Stimulated activated naive CD4-positive, alpha-beta T cell treated with Interleukin-2 at 50 U/mL for 16 hours (primary cell): Measurements from ENCODE around the gene MEAK7.
"Not testable (repeated sequence)": the region's sequence is repeated elsewhere in the genome, so short reads cannot be mapped to it uniquely, and the experiment has no call there.

Experiments
- DNase-seq: peaks from one replicate; lab custom pipeline; 2025; lab: John Stamatoyannopoulos, UW

MEAK7 gene

DNA sequence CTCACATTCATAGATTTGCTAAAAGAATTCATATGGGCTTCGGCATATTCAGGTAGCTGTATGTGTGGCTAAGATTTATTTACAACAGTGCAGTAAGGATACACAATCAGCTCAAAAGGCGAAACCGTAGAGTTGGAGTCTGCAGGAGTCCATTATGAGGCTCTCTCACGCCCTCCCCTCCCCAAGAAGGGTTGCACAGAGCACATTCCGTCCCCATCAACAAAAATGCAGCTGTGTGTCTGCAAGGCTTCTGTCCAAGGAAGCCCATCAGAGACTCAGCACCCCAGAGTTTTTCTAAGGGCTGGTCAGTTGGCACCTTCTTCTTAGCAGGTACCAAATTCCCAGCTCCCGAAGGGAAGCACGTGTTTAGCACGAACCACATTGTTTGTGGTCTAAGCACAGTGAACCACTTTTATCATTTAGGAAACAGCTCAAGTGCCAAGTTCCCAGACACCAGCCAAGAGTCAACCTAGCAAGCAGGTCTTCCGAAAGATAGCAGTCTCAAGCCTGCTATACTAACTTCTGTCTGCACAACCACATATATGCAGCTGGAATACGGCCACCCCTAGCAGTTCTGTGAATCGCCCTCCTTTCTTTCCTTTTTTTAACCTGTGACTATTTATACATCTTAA, 28.5 kb upstream of the MEAK7 start:
- no peak for DNase-seq

DNA sequence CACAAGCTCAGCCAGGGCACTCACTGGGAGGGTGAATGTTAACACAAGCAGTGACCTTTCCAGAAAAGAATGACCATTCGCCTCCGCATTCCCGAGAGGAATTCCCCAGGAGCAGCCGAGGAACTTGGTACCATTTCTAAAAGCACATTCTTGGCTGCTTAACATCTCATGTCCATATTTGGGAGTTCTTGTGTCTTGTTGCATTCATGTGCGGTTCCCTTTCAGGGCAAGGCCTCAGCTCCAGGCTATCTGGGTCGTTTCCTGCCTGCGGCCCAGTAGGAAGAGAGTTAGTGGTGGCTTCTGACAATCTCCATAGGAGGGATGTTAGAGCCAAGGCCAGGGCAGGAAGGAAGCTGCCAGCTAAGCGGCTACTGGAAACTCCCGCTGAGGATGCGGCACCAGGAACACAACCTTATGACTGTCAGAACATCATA, 27.8 kb upstream of the MEAK7 start:
- DNase-seq = no peak

DNA sequence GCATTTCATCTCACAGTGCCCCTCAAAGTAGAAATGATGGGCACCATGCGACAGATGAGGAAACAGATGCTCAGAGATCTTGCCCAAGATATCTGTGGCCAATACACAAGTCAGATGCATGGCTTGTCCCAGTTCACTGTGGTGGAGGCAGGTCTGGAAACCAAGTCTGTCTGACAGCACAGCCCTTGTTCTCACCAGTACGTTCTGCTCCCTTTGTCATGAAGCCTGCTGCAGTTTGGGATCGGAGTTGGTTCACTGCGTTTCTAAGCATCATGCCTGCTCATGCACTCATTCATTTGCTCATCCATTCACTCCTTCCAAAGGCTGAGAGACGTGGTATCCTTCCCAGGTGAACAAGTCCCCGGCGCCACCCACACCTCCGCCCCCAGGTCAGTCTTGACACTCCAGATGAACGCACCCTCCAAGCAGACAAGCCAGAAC, 27.2 kb upstream of the MEAK7 start:
- DNase-seq = no peak

DNA sequence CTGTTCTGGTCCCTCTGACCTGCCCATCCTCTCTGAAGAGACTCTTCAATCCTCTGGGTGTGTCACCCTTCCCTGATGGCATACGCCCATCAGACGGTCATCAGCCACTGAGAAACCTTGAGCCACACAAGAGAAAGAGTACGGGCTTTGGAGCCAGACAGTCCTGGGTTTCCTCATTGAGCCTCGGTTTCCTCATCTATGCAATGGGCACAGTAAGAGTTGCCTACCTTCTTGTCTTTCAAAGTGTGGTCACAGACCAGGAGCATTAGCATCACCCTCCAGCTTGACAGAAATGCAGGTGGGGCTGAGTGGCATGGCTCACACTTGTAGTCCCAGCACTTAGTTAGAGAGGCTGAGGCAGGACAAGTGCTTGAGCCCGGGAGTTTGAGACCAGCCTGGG, 26.1 kb upstream of the MEAK7 start:
- no peak for DNase-seq

DNA sequence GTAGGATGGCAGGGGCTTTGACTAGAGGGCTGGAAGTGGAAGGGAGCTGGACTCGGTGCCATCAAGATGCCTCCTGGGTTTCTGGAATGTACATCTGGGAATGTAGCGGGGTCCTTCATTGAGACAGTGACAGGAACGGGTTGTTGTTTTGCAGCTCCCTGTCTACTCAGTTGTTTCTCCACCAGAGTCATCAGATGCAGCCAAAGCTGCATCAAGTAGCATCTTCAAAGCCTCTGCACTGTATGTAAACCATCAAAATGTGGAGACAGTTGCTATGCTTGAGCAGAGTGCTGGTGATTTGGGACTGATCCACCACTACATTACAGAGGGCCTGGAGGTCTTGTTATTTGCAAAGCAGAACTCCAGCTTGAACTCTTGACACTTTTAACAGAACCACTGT, 25.1 kb upstream of the MEAK7 start:
- DNase-seq = no peak

DNA sequence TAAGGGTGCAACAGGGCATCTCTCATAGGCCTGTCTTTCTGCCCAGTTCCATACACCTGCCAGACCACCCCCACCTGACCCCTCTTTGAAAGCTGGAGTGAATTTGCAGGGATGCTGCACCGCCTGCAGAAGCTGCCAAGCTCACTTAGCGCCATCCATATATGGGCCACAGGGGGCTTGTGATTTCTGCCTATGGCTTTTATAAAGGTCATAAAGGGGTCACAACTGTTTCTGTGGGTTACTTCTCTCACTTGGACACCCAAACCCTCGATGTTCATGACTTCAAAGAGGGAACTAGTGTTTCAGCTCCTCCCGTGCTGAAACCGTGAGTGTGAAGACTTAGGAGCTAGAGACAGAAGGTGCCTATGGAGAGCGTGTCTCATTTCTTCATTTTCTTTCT, 23.9 kb upstream of the MEAK7 start:
- no peak for DNase-seq

DNA sequence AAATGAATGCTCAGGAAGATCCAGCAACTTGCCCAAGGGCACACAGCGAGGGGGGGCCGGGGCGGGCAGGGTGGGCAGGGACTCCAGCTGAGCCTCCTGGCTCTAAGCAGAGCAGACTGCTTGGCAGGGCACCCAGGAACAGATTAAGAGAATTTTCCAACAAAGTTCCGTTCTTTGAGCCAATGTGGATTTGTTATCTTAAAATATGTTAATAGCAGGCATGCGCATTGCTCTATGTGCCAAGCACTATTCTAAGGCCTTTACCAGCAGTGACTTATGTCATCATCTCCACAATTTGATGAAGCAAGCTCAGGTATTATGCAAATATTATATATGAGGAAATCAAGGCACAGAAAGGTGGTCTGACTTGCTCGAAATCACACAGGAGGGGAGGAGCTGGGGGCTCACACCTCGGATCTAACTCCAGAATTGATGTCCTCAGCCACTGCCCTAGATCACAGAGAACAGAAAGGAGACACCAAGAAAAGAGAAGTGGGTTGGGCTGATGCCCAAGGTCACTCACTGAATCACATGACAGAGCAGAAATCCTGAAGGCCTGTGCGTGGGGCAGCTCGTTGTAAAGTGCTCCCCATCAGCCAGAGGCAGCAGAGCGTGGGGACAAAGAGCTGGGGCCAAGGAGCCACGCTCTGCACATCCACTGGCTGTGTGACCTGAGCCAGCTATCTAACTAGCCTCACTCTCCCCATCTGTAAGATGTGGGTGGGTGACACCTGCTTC, 23.2 kb upstream of the MEAK7 start:
- DNase-seq = no peak

DNA sequence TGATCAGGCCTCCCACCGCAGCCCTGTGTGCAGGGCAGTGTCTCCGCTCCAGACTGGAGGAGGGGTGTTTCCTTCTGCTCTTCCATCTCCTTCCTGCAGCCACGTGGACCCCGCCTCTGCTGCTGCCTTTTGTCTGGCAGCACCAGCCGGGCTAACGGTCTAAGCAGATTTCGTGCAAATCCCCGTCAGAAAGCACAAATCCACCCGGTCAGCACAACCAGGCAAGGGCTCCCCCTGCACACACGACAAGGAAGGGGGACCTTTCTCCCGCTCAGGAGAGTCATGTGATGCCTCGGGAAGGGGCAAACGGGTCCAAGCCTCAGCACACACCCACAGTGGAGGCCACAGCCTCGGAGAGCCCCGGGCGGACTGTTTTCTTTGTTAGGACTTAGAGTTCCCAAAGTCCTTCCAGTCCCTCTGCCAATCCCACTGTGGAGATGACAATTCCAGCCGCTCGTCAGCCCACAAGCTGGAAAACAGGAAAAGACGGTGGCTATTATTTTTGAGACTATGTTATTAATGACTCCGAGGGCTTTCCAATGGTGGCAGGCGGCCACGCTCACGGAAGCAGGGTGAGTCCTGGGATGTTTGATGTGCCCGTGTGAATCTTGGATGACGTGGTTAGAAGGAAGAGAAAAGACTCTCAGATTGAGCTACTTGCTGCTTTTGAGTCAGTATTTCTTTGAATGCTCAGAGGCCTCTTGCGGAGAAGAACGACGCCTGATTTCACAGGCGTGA, 22.5 kb upstream of the MEAK7 start:
- DNase-seq = no peak

DNA sequence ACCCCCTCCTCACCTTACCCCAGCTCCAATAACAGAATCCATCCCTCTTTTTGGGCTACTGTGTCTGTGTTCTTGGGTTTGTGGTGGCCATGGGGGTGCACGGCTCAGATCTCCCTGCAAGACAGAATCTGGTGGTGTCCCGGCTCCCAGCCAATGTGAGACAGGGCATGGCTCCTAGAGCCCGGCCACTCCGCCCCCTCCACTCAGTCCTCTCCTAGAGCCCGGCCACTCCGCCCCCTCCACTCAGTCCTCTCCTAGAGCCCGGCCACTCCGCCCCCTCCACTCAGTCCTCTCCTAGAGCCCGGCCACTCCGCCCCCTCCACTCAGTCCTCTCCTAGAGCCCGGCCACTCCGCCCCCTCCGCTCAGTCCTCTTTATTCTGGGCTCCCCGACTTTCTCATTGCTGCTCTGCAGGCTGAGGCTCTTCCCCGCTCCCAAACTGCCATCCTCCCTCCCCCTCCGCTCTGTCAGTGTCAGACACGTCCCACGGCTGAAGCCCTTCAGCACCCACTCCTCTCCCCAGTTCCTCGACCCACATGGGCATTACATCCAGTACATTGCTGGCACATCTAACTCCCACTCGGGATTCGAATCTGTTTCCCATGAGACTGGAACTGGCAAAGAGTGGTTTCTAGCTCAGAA, 20.6 kb upstream of the MEAK7 start:
- DNase-seq = not testable (repeated sequence)

DNA sequence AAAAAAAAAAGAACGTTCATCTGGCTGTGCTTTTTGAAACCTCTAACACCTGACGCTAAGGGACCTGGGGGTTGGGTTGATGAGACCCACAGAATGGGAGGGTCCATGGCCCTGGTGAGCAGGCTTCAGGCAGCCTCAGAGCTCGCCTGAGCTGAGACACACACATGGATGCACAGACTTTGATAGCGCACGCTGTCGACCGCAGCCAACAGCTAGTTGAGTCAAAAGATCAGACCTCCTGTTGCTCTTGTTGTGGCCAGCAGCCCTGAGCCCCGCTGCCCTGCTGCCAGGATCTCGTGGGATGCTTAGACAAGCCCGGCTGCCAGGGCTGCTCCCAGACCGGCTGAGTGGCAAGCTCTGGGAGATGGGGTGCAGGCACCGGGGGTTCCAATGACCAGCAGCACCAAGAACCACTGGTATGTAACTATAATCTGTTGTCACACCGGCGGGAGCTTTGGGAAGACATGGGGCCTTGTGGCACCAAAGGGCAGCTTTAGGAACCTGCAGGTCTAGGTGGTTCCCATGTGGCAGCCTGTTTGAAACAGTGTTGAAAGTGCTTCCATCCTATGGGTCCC, 20.0 kb upstream of the MEAK7 start:
- no peak for DNase-seq

DNA sequence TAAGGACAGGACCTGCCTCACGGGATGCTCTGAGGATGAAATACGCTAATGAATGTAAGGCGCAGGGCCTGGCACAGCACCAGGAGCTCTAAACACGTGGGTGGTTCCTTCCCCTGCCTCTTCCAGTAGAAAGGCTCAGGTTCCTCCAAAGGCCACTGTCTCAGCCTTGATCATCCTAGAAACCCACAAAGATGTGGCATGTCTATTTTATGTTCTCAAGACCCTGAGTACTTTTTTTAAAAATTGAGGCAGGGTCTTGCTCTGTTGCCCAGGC, 17.0 kb upstream of the MEAK7 start:
- DNase-seq = no peak

DNA sequence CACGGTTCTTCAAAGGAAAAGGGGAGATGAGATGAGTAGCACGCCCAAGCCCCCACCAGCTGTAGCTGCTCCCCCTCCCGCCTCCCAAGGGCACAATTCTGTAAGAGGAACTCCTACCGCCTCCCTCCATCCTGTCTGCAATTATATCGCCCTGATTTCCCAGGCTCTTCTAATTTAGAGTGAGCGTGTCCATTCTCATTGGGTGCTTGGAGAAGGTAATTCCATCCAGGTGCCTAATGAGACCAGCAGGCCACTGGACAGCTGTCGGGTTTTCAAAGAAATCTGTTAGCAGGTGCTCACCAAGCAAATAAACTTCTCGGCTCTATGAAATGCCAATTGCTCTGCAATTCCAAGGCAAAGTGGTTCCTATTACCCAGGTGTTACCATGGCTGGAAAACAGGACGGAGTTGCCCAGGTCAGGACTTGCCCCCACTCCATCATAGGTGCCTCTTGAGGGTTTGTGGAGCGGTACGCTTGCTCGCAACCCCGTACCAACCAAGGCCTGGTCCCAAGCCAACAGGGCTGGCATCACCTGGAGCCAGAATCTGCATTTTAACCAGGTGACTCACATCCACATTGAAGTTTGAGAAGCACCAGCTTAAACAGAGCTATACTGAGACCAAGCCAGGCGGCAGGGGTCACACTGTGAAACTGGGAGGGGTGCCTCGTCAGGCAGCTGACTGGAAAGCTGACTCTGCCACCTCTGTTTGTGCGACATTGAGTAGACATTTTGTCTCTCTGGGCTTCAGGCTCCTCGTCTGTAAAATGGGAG, 16.5 kb upstream of the MEAK7 start:
- no peak for DNase-seq

DNA sequence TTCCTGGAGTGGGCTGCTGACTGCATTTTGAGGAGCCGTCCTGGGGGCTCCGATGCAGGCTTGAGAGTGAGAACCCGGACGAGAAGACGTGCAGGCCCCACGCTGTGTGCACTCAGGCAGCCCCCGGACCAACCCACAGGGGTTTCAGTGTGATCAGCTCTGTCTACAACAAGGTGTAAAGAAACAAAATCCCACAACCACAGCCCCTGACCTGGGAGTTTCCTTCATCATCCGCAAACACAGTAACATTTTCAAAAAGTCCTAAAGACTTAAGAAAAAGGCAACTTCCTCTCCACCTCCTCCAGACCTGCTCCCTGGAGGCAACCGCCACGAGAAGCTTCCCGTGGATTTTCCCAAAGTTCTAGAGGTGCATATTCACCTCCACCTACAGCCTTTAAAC, 15.4 kb upstream of the MEAK7 start:
- DNase-seq = no peak

DNA sequence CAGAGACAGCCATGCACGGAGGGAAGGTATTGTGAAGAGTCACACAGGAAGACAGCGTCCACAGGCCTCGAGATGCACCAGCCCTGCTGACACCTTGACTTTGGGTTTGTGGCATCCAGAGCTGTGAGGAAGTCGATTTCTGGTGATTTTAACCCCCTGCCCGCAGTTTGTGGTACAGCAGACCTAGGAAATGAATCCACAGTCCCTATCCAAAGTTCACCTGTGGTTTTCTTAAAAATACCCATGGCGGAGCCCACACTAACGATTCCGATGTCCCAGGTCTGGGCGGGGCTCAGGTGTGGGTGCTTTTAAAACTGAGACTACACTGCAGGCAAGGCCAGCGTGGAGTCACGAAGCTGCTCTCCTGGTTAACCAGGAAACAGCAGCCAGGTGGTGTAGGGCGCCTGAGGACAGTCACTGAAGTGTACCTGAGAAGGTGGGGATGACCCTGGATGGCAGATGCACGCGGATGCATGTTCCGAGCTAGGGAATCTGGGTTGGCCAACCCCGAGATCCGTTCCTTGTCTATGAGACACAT, 14.4 kb upstream of the MEAK7 start:
- peak; percentile 35 for DNase-seq

DNA sequence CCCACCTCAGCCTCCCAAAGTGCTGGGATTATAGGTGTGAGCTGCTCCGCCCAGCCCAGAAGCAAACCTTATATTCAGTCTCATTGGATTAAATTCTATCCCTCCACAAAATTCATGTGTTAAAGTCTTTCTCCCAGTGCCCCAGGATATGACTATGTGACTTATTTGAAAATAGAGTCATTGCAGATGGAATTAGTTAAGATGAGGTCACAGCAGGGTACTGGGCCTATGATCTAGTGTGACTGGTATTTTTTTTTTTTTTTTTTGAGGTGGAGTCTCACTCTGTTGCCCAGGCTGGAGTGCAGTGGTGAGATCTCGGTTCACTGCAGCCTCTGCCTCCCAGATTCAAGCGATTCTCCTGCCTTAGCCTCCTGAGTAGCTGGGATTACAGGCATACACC, 13.8 kb upstream of the MEAK7 start:
- DNase-seq = not testable (repeated sequence)

DNA sequence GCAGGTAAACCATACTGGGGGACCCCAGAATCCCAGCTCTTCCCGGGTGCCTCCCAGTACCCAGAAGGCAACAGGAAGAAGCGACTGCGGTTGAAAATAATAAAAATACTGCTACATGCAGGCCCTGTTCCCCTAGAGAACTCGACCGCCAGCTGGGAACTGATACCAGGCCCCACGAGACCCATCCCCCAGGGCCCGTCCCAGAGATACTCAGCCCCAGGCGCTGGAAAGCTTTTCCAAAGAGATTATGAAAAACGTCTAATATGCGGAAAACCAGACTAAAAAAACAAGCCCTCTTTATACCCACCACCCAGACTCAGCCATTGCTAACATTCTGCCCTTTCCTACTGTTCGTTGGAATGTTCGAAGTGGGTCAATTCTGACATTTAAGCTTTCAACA, 12.9 kb upstream of the MEAK7 start:
- no peak for DNase-seq

DNA sequence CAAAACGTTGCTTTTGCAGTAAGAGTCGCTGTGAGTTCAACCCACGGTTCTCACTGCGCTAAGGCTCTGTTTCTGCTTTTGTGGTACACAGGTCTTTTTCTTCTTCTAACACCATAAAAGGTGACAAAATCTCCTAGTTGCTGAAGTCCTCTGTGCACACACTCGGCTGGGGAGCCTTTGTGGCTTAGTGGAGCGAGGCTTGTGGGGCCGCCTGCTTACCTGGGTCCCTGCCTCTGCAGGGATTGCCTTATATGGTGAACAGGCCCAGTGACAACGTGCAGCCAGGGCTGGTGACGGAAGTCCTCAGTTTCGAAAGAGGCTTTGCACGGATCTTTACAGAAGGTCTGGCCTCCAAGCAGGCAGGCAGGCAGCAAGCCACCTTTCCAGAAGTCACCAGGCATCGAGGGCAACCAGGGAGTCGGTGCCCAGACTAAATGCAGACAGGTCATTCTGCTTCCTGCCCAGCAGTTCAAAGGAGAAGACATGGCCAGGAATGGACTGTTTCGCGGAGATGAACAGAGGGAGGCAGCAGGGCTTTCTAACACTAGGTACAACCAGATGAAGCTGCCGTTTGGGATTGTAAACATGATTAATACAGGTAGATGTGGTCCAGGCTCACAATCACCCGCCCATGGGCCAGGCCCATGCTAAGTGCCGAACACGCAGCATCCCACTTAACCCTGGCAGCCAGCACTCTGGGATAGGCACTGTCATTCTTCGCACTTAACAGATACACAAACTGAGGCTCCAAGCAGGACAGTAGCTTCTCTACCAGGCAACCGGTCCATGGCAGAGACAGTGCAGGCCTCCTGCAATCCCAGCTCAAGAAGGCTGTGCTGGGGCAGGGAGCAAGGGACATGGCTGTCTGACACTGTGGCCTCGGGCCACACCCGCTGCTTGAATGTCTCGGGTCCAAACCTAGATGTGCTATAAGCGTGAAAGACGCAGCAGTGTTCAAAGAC, 10.7 kb upstream of the MEAK7 start:
- DNase-seq = peak; percentile 66

DNA sequence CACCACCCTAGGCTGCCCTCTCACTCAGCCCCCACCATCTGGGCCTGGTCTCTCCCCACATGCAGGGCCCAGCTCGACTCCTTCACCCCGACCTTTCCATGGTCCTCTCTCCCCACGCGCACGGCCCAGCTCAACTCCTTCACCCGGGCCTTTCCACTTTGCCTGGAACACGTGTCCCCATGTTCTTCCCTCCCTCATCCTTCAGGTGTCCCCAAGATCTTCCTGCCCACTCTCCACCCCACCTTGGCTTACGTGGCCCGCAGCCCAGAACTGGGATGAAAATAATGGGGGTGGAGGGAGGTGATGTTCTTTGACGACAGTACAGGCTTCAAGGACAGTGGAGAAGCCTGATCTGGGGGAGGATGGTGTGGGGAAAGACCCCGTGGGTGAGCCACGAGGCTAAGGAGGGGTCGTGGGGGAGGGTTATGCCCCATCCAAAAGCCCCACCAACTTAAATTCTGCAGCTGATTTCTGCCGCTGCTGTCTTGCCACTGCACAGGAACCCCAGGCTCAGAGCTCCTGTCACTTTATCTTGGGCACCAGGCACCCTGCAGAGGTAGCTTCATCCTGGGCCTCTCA, 9.9 kb upstream of the MEAK7 start:
- no peak for DNase-seq

DNA sequence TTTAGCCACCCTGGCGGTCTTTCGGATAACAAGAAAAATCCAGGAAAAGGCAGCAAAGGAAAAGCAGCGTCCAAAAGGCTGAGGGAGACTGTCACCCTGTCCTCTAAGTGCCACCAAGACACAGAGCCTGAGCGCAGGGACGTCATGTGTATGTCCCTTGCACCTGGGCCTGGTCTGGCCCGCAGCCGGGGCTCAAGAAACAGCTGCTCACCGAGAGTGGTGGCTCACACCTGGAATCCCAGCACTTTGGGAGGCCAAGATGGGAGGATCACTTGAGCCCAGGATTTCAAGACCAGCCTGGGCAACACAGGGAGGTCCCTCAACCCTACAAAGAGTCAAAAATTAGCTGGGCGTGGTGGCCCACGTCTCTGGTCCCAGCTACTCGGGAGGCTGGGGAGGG, 9.2 kb upstream of the MEAK7 start:
- DNase-seq = no peak

DNA sequence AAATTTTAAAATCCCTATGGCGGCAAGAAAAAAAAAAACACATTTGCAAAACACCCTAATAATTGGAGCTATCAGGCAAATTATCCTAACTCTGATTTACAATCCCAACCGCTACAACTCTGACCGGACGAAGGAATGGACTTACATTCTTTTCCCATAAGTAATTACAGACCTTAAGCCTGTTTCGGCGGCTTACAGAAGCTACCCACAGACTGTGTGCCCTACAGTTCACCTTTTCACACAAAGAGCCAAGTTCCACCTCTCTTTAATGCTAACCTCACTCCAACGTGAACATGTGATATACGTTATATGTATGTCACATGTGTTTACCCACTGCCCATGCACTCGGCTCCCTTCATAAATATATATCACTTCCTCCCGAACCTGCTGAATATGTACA, 8.7 kb upstream of the MEAK7 start:
- no peak for DNase-seq
